Globus pallidus (tissue), 1 donor: Measurements from ENCODE around the gene COX7A1.
"Not testable (repeated sequence)": the region's sequence is repeated elsewhere in the genome, so short reads cannot be mapped to it uniquely, and the experiment has no call there.

Experiments used
- DNase-seq: peaks from one replicate; pipeline ENCODE4 v3.0.0-alpha.2; 2015; ENCODE audit warnings: low spot score

COX7A1 gene

DNA sequence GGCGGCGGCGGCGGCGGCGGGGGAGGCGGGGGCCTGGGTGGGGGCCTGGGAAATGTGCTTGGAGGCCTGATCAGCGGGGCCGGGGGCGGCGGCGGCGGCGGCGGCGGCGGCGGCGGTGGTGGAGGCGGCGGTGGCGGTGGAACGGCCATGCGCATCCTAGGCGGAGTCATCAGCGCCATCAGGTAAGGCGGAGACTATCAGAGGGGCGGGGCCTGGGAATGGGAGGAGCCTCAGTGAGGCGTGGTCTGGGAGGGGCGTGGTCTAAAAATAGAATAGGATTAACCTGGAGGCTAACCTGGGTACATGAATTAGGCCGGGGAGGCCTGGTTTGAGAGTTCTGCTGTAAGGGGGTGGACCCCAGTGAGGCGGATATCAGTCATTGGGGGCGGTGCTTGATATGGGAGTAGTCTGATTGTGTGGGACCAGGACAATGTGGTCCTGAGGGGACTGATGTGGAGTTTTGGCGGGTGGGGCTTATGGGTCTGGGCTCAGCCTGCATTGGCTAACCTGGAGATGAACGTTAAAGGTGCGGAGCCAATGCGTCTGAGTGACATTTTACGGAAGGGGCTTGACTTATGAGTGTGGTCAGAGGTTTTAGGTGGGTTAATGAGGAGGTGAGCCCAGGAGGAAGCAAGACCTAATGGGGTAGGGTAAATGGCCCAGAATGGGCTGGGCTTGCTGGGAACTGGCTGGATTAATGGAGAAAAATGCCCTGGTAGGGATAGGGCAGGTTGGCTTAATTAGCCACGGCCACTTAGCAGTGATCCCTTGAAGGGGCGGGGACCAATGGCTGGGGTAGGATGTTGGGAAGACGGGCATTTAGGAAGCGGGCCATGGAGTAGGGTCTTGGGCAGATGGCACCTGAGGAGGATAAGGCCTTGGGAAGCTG, 11.0 kb downstream of the COX7A1 start:
- DNase-seq, result peak; percentile 57

GRCh38 chr19:36140304-36141038, 11.8 kb downstream of the COX7A1 start:
- peak; percentile 19 for DNase-seq

DNA sequence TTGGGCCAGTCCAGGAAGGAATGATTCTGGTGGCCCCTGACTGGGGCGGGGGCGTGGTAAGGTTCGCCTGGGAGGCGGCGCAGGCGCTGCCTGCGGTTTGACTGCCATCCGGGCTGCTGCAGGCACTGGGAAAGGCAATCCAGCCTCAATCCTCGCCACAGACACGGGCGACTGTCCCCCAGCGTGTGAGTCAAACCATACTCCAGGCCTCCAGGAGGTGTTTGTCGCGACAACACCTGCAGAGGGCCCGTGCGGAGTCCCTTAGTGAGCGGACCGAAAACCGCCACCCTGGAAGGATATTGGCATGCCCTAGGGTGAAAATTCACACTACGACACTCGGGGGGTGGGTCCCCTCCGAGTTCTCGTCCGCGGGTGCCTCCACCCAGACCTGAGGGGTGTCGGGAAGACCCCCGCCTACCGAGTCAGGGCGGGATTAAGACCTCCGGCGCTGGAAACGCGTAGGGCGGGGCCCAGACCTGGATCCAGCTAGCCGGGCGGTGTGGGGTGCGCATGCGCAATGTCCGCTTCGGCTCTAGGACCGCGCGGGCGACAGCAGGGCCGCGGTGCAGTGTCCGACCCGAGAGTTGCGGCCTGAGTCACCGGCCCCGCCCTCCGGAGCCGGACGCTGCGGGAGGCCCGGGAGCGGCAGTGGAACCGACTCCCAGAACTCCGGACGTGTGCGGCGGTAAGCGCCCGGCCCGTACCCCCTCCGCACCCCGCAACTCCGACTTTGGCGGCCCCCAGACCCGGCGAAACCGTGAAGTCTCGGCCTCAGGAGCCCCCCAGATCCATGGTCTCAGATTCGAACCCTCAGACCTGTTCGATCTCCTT, 12.6 kb downstream of the COX7A1 start, which contains the start of gene CAPNS1:
Gene CAPNS1, plus strand, starts transcription at position 594 of the 831 bp plus-strand sequence. CDS start 946 bp downstream, outside the sequence.
- DNase-seq, result peak; percentile 95

DNA sequence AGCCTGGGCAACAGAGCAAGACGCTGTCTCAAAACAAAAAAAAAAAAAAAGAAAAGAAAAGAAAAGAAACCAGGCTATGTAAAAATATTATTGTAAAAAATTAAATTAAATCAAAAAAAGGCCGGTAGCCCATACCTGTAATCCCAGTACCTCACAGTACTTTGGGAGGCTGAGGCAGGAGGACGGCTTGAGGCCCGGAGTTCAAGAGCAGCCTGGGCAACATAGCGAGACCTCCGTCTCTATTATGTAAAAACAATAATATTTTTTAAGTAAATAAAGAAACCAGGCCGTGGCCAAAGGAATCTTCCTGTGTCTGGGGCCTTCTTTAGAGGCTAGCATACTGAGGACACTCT, 13.2 kb downstream of the COX7A1 start:
- DNase-seq, result no peak

GRCh38 chr19:36136964-36137686, 15.1 kb downstream of the COX7A1 start:
- DNase-seq, result no peak

DNA sequence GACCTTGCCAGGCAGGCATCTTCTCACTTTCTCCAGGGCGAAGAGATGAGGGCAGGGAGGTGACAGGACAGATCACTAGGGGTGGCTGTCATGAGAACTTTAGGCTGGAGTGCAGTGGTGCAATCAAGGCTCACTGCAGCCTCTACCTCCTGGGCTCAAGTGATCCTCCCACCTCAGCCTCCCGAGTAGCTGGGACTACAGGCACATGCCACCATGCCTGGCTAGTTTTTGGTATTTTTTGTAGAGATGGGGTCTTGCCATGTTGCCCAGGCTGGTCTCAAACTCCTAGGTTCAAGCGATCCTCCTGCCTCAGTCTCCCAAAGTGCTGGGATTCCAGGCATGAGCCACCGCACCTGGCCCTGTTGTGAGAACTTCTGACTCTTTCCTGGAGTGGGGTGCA, 17.4 kb downstream of the COX7A1 start:
- DNase-seq, result not testable (repeated sequence)

- not testable (repeated sequence) for DNase-seq
Measured at GRCh38 chr19:36131221-36131620, 21.0 kb downstream of the COX7A1 start.

GRCh38 chr19:36128392-36128736, 23.9 kb downstream of the COX7A1 start:
- DNase-seq, result no peak

DNA sequence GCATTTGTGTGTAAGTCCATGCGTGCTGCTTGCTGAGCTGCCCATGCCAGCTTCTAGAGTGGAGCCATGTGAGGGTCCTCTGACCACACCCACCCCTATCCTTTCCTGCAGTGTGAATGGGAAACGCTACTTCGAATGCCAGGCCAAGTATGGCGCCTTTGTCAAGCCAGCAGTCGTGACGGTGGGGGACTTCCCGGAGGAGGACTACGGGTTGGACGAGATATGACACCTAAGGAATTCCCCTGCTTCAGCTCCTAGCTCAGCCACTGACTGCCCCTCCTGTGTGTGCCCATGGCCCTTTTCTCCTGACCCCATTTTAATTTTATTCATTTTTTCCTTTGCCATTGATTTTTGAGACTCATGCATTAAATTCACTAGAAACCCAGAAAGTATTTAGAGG, 26.7 kb downstream of the COX7A1 start:
- DNase-seq, result no peak

DNA sequence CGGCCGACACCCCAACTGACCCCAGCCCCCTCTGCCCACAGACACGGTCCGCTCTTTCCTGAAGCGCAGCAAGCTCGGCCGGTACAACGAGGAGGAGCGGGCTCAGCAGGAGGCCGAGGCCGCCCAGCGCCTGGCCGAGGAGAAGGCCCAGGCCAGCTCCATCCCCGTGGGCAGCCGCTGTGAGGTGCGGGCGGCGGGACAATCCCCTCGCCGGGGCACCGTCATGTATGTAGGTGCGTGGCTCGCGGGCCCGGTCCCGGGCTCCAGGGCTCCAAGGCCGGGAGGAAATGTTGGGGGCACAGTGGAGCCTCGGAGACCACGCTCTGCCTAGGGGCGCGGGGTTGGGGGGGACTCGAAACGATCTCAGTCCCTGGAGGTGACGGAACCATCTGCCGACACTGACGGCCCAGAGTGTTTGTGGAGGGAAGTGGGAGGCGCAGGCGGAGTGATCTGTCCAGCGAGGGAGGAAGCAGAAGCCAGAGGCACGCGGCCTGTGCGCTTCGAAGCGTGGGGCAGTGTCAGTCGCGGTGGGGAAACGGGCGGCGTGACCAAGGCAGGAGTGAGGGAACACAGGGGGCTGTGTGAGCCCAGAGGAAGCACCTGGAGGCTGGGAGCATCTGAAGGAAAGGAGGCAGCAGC, 30.6 kb downstream of the COX7A1 start:
- DNase-seq, result no peak

- no peak for DNase-seq
Measured at GRCh38 chr19:36120984-36121358, 31.3 kb downstream of the COX7A1 start.

GRCh38 chr19:36120092-36120983, 31.9 kb downstream of the COX7A1 start:
- DNase-seq, result no peak

DNA sequence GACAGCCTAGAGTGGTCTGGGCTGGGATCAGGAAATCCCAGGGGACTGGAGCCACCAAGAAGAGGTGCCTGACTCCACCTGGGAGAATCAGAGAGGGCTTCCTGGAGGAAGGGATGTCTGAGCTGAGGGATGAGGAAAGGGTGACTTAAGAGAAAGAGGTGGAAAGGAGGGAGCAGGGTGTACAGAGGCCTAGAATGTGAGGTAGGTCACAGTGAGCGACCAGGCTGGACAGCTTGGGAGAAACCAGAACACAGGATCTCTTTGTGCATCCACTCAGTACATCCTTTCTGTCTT, 36.0 kb downstream of the COX7A1 start:
- no peak for DNase-seq

DNA sequence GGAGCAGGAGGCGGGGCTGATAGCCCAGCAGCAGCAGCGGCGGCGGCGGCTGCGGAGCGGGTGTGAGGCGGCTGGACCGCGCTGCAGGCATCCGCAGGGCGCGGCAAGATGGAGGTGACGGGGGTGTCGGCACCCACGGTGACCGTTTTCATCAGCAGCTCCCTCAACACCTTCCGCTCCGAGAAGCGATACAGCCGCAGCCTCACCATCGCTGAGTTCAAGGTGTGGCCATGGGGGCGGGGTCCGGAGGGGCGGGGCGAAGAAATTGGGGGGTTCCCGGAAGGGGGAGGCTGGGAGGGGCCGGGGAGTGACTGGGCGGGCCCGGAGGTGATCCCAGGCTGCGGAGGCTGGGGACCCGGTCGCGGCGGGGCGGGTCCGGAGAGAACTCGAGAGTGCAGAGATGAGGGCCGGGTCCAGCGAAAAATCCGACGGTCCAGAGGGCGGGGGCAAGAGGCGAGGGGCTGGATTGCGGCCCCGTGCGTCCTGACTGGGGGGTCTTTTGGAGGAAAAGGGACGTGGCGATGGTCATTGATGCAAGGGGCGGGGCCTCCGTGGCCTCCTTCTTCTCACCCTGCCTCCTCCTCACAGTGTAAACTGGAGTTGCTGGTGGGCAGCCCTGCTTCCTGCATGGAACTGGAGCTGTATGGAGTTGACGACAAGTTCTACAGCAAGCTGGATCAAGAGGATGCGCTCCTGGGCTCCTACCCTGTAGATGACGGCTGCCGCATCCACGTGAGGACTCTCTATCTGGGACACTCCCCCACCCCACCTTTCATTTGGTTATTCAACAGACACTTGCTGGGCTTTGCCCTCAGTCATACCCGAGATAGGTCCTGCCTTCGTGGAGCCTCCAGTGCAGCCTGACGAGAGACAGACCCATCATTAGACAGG, 36.5 kb downstream of the COX7A1 start, which contains the start of gene TBCB:
Gene TBCB, plus strand, starts transcription at position 16 of the 891 bp plus-strand sequence. Its CDS starts 93 bp downstream, at position 109.
- no peak for DNase-seq

GRCh38 chr19:36114721-36115452, 37.4 kb downstream of the COX7A1 start, which contains the start of gene POLR2I:
Gene POLR2I, minus strand, starts transcription at chr19:36114875. Its CDS starts 19 bp downstream, at chr19:36114856.
- peak; percentile 100 for DNase-seq

DNA sequence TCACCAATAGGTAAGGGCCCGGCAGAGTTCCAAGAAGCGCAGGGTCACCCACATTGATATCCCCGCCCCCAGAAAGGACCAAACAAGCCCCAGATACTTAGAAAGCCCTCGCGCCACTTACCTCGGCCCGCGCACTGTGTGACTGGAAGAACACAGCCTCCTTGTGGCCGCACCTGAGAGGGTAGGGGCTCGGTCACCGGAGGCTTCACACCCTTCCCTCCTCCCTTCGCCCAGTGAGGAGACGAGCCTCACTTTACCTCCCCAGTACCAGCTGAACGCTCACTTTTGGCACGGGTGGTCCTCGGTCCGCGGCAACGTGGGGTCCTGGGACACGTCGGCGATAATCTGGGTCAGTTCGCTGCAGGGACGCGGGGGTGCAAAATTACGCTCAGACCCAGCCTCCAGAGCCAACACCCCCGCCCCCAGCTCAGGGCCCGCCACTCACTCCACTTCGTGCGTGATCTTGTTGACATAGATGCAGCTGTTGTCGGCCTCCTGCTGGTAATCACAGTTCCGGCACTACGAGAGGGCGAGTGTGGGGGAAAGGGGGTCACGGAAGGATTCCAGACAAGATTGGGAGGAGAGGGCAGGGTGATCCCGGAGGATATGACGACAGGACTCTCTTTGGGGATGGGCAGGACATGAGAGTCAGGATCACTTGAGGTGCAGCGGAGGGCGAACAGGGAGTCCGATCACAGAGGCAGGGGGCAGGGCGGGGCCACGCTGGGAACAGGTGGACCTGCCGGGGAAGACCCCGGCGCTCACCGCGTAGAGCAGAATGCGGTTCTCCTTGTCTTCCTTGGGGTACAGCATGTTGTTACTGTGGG, 38.1 kb downstream of the COX7A1 start:
- DNase-seq, result peak; percentile 40

DNA sequence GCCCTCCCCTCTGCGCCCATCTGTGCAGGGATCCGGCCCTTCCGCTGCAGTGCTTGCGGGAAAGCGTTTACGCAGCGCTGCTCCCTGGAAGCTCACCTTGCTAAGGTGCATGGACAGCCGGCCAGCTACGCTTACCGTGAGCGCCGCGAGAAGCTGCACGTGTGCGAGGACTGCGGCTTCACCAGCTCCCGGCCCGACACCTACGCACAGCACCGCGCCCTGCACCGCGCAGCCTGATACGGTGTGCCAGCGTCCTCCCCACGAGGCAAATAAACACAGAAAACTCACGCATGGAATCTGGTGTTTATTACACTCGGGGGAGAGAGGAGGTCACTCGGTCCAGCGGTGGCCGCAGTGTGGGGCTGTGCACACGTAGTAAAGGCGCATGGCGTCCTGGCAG, 38.8 kb downstream of the COX7A1 start:
- no peak for DNase-seq
